Osteoblast (primary cell): ENCODE data around the gene TNKS1BP1. TPM values are rescaled to one million over a fixed set of nuclear protein-coding genes. Genes with fewer than 3 reads are reported as not detected.
A peak's percentile ranks its signal among the peaks of the same experiment; 100 is the strongest.

Source experiments
- DNase-seq: peaks from one replicate; pipeline ENCODE4 v3.0.0; 2011; ENCODE audit warnings: low spot score, mixed read lengths; ENCODE audit not compliant: insufficient read length; ENCODE audit errors: missing footprints
- H2AFZ ChIP-seq: 2 replicates; pipeline ENCODE4 v1.6.0; 2011; ENCODE audit warnings: mild to moderate bottlenecking, low read length
- H3K27ac ChIP-seq: 2 replicates; pipeline ENCODE4 v1.5.1; 2011; ENCODE audit warnings: mild to moderate bottlenecking, low read depth, low read length, moderate library complexity
- H3K27me3 ChIP-seq: 2 replicates; pipeline ENCODE4 v1.6.0; 2012; ENCODE audit warnings: mild to moderate bottlenecking, control low read depth, inconsistent platforms, low read length, moderate library complexity; ENCODE audit not compliant: insufficient read depth
- H3K36me3 ChIP-seq: 2 replicates; pipeline ENCODE4 v1.5.1; 2011; ENCODE audit warnings: mild to moderate bottlenecking, low read length, control low read depth, moderate library complexity; ENCODE audit not compliant: insufficient read depth
- H3K4me1 ChIP-seq: 2 replicates; pipeline ENCODE4 v1.5.1; 2011; ENCODE audit warnings: mild to moderate bottlenecking, low read length, control low read depth, moderate library complexity; ENCODE audit not compliant: insufficient read depth
- H3K4me2 ChIP-seq: 2 replicates; pipeline ENCODE4 v1.6.0; 2011; ENCODE audit warnings: mild to moderate bottlenecking, low read length; ENCODE audit not compliant: insufficient read depth
- H3K4me3 ChIP-seq: fragments of 200-600 bp; sonication (generic); 3 replicates; pipeline ENCODE4 v1.5.1; 2012; ENCODE audit warnings: mild to moderate bottlenecking, low read length, inconsistent platforms; ENCODE audit not compliant: insufficient read depth
- H3K79me2 ChIP-seq: 2 replicates; pipeline ENCODE4 v1.6.0; 2012; ENCODE audit warnings: mild to moderate bottlenecking, low read length, control low read depth, inconsistent platforms; ENCODE audit not compliant: insufficient read depth
- H3K9me3 ChIP-seq: 2 replicates; pipeline ENCODE4 v1.5.1; 2011; ENCODE audit warnings: low read depth, low read length, control low read depth
- H4K20me1 ChIP-seq: 2 replicates; pipeline ENCODE4 v1.6.0; 2012; ENCODE audit warnings: mild to moderate bottlenecking, low read length, control low read depth; ENCODE audit not compliant: insufficient read depth
- CTCF ChIP-seq: IDR thresholded peaks from 2 replicates; pipeline ENCODE4 v1.5.1; 2011; ENCODE audit warnings: mild to moderate bottlenecking, low read depth, low read length, moderate library complexity; ENCODE audit errors: extremely low read depth
- total RNA-seq: library from RNA; depleted of rRNA; stranded (reverse); fragments of >200 nt; gene quantifications from 2 replicates; pipeline ENCODE4 v1.2.3, GENCODE V29; 2012

The TNKS1BP1 gene
- total RNA-seq, 1 donor, result 74.6 TPM

GRCh38 chr11:57306940-57307565 is 17.7 kb downstream of the TNKS1BP1 start:
- H3K4me3 ChIP-seq, result no peak overlapping the region
- H3K9me3 ChIP-seq, result no peaks in the 10 kb centered on the region
- peaks cover 74% of the 10 kb centered on the region for H3K79me2 ChIP-seq
- peaks cover 65% of the 10 kb centered on the region for H3K36me3 ChIP-seq
- no peak overlapping the region for H3K27ac ChIP-seq
- peaks cover 72% of the 10 kb centered on the region for H4K20me1 ChIP-seq
- H2AFZ ChIP-seq, result no peak overlapping the region
- DNase-seq, result peak; percentile 76
- no peak overlapping the region for H3K4me2 ChIP-seq
- H3K4me1 ChIP-seq, result peaks cover 33% of the 10 kb centered on the region
- no peaks in the 10 kb centered on the region for H3K27me3 ChIP-seq
- no peak for TF ChIP-seq CTCF

DNA sequence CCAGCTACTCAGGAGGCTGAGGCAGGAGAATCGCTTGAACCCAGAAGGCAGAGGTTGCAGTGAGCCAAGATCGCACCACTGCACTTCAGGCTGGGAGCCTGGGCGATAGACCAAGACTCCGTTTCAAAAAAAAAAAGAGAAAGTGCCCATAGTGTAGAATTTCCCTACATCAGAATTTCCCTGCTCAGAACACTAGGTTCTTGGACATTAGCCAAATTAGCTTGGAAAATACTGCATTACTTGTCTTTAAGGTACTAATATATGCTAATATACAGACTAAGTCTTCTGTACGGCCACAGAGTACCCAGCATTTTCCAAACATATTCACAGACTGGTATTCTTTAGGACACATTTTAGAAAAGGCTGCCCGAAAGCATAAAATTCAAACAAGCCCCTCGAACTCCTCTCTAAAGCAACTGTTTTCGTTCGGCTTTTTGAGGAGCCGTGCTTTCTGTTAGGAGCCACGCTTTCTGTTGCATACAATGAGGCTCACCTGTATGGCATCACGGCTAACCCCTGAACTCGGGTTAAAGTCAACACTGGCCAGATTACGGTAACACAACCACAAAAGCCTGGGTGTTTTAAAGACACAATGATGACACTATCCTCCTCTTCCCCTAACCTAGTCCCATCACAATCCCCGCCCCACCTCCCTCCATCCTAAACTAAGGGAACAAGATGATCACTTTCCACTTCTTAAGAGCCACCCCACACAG is 18.4 kb downstream of the TNKS1BP1 start:
- H3K27me3 ChIP-seq, result no peaks in the 10 kb centered on the region
- H2AFZ ChIP-seq, result no peak overlapping the region
- no peak for TF ChIP-seq CTCF
- no peak overlapping the region for H3K27ac ChIP-seq
- H3K4me2 ChIP-seq, result no peak overlapping the region
- H3K4me3 ChIP-seq, result no peak overlapping the region
- peaks cover 74% of the 10 kb centered on the region for H3K79me2 ChIP-seq
- H3K36me3 ChIP-seq, result peaks cover 67% of the 10 kb centered on the region
- H4K20me1 ChIP-seq, result peaks cover 69% of the 10 kb centered on the region
- H3K9me3 ChIP-seq, result no peaks in the 10 kb centered on the region
- H3K4me1 ChIP-seq, result peaks cover 27% of the 10 kb centered on the region
- DNase-seq, result peak; percentile 49

DNA sequence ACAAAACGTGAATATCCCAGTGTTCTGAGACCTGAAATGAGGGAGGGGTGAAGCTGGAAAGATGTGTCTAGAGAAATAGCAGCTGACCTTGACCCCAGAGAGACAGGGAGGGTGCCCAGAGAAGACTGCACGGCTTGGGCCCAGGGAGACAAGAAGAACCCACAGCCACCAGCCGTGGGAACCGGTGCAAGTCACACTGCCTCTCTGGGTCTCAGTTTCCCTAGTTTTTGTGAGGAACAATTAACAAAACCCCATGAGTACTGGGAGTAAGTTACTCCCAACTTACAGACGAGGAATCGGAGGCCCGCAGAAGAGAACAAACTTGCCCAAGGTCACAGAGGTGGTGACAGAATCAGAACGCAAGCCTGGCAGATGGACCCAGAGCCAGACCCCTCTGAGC is 19.2 kb downstream of the TNKS1BP1 start:
- Histone ChIP-seq H3K4me3 (no peak overlapping the region), H4K20me1 (peaks cover 65% of the 10 kb centered on the region), H3K4me1 (peaks cover 22% of the 10 kb centered on the region), H3K4me2 (no peak overlapping the region), H3K79me2 (peaks cover 69% of the 10 kb centered on the region), H3K27me3 (no peaks in the 10 kb centered on the region), H3K36me3 (peaks cover 72% of the 10 kb centered on the region), H3K9me3 (no peaks in the 10 kb centered on the region), H2AFZ (no peak overlapping the region), H3K27ac (no peak overlapping the region)
- peak; percentile 46 for DNase-seq
- no peak for TF ChIP-seq CTCF

- H2AFZ ChIP-seq, result no peak overlapping the region
- H3K36me3 ChIP-seq, result peaks cover 72% of the 10 kb centered on the region
- DNase-seq, result peak; percentile 90
- no peak for TF ChIP-seq CTCF
- H3K27ac ChIP-seq, result peak overlapping the region; percentile 54
- H3K9me3 ChIP-seq, result no peaks in the 10 kb centered on the region
- peak overlapping the region; percentile 34 for H3K4me2 ChIP-seq
- H4K20me1 ChIP-seq, result peaks cover 51% of the 10 kb centered on the region
- H3K79me2 ChIP-seq, result peaks cover 55% of the 10 kb centered on the region
- H3K27me3 ChIP-seq, result no peaks in the 10 kb centered on the region
- no peak overlapping the region for H3K4me3 ChIP-seq
- peaks cover 14% of the 10 kb centered on the region for H3K4me1 ChIP-seq
Measured at GRCh38 chr11:57303990-57304579, 20.7 kb downstream of the TNKS1BP1 start.
